ENCODE data around the gene USP5. TPM values are rescaled to one million over a fixed set of nuclear protein-coding genes. Genes with fewer than 3 reads are reported as not detected.
"Not testable (repeated sequence)": the region's sequence is repeated elsewhere in the genome, so short reads cannot be mapped to it uniquely, and the experiment has no call there.

Gene USP5
- total RNA-seq, 1 donor from 2014 or later: 60.5 TPM

GRCh38 chr12:6888360-6888759 is 36.4 kb downstream of the USP5 start:
- TF ChIP-seq CTCF (conservative IDR thresholded peaks at IDR 0.05; ENCODE audit: low read depth, low read length): no peak
- no peak for DNase-seq (ENCODE audit: low read depth)

GRCh38 chr12:6888794-6889193 is 36.8 kb downstream of the USP5 start:
- H3K4me3 ChIP-seq (ENCODE audit: low read depth, low read length); DNase-seq (ENCODE audit: low read depth): not testable (repeated sequence)

More at GRCh38 chr12:6888360-6888759, 36.4 kb downstream of the USP5 start:
- no peak overlapping the region for H3K4me3 ChIP-seq (ENCODE audit: low read depth, low read length)

GRCh38 chr12:6889775-6890573 is 38.0 kb downstream of the USP5 start:
- H3K4me3 ChIP-seq (ENCODE audit: low read depth, low read length); DNase-seq (ENCODE audit: low read depth): not testable (repeated sequence)

GRCh38 chr12:6890789-6891645 is 39.1 kb downstream of the USP5 start:
- peak overlapping the region; percentile 57 for H3K4me3 ChIP-seq (ENCODE audit: low read depth, low read length)

GRCh38 chr12:6891646-6892001 is 39.7 kb downstream of the USP5 start:
- DNase-seq (ENCODE audit: low read depth): no peak
- TF ChIP-seq CTCF (conservative IDR thresholded peaks at IDR 0.05; ENCODE audit: low read depth, low read length): no peak
- H3K4me3 ChIP-seq (ENCODE audit: low read depth, low read length): peak overlapping the region; percentile 57

More at GRCh38 chr12:6890789-6891645, 39.1 kb downstream of the USP5 start:
- no peak for DNase-seq (ENCODE audit: low read depth)
- TF ChIP-seq CTCF (conservative IDR thresholded peaks at IDR 0.05; ENCODE audit: low read depth, low read length): peak; percentile 75

GRCh38 chr12:6892683-6893082 is 40.7 kb downstream of the USP5 start:
- H3K4me3 ChIP-seq (ENCODE audit: low read depth, low read length); DNase-seq (ENCODE audit: low read depth): not testable (repeated sequence)

GRCh38 chr12:6894321-6894720 is 42.4 kb downstream of the USP5 start:
- no peak for TF ChIP-seq CTCF (conservative IDR thresholded peaks at IDR 0.05; ENCODE audit: low read depth, low read length)
- H3K4me3 ChIP-seq (ENCODE audit: low read depth, low read length): no peak overlapping the region

GRCh38 chr12:6896846-6897435 is 45.0 kb downstream of the USP5 start:
- DNase-seq (ENCODE audit: low read depth): no peak
- H3K4me3 ChIP-seq (ENCODE audit: low read depth, low read length): no peak overlapping the region
- no peak for TF ChIP-seq CTCF (conservative IDR thresholded peaks at IDR 0.05; ENCODE audit: low read depth, low read length)

More at GRCh38 chr12:6894321-6894720, 42.4 kb downstream of the USP5 start:
- no peak for DNase-seq (ENCODE audit: low read depth)

All from epithelial cell of proximal tubule (primary cell).